ENCODE results near the gene DLG1.

DNA sequence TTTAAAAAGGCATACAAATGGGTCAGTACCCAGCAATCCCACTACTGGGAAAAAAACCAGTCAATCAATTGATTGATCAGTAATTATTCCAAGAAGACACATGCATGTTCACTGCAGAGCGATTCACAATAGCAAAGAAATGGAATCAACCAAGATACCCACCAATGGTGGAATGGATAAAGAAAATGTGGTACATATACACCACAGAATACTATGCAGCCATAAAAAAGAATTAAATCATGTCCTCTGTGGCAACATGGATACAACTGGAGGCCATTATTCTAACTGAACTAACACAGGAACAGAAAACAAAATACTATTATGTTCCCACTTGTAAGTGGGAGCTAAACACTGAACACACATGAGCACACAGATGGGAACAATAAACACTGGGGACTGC, 103.1 kb downstream of the DLG1 start:
- TF ChIP-seq POLR2A (IDR thresholded peaks at IDR 0.05) = no peak
- TF ChIP-seq, protein P1, sequence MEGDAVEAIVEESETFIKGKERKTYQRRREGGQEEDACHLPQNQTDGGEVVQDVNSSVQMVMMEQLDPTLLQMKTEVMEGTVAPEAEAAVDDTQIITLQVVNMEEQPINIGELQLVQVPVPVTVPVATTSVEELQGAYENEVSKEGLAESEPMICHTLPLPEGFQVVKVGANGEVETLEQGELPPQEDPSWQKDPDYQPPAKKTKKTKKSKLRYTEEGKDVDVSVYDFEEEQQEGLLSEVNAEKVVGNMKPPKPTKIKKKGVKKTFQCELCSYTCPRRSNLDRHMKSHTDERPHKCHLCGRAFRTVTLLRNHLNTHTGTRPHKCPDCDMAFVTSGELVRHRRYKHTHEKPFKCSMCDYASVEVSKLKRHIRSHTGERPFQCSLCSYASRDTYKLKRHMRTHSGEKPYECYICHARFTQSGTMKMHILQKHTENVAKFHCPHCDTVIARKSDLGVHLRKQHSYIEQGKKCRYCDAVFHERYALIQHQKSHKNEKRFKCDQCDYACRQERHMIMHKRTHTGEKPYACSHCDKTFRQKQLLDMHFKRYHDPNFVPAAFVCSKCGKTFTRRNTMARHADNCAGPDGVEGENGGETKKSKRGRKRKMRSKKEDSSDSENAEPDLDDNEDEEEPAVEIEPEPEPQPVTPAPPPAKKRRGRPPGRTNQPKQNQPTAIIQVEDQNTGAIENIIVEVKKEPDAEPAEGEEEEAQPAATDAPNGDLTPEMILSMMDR (IDR thresholded peaks at IDR 0.05) = no peak
